Mucosa of descending colon (tissue), 3 donors: ENCODE results near the gene NOC2L. TPM values are rescaled to one million over a fixed set of nuclear protein-coding genes. Genes with fewer than 3 reads are reported as not detected.

ENCODE experiments used
- ATAC-seq: fragments of 200-7000 bp; cut with Tn5 transposase; one replicate; pipeline ENCODE4 v1.9.1; 2020; ENCODE audit warnings: mild to moderate bottlenecking, moderate library complexity
- DNase-seq, 3 donors: peaks; one replicate each; pipeline ENCODE4 v3.0.0-alpha.2; 2020
- H3K36me3 ChIP-seq: fragments of 200-600 bp; one replicate; pipeline ENCODE4 v1.8.0; 2021; ENCODE audit warnings: low read depth, mild to moderate bottlenecking
- H3K4me1 ChIP-seq: fragments of 200-600 bp; one replicate; pipeline ENCODE4 v1.8.0; 2021; ENCODE audit warnings: low read depth, mild to moderate bottlenecking
- H3K4me3 ChIP-seq: fragments of 200-600 bp; one replicate; pipeline ENCODE4 v1.8.0; 2021; ENCODE audit warnings: mild to moderate bottlenecking
- H3K9me3 ChIP-seq: fragments of 200-600 bp; one replicate; pipeline ENCODE4 v1.8.0; 2021; ENCODE audit warnings: mild to moderate bottlenecking
- CTCF ChIP-seq: fragments of 200-600 bp; IDR thresholded peaks from one replicate; pipeline ENCODE4 v1.8.0; 2022; ENCODE audit warnings: antibody characterized with exemption, mild to moderate bottlenecking
- intact Hi-C, 2 donors: fragments of 100-400 bp; cut with DNase I in 1 of 2; cut with micrococcal nuclease in 1 of 2; formaldehyde crosslinking; loops; one replicate each; pipeline versions ENCODE4 v1.11.0 to v1.11.1; 2022; cut with DNase I, micrococcal nuclease
- total RNA-seq, 3 donors: library from RNA; stranded (reverse); fragmentation: NEBNext Ultra II Directional in 2 of 3; extraction: Animal tissue kit (Norgen Biotek cat#: 25700) in 2 of 3; gene quantifications; one replicate each; pipeline versions ENCODE4 v1.2.1 to v1.2.4, GENCODE V29; 2021 to 2023
- donor health status: DM: no; HTN: no; CAD: no; lungs with moderate emphysema.
- donor health status: DM: no; HTN: no; CAD: no.
- donor health status: DM: no; HTN: yes; CAD: no.

NOC2L gene
- total RNA-seq, 3 donors from 2014 or later = 47.3 to 56.2 (median 54.6) TPM

GRCh38 chr1:940107-941014 is 18.7 kb downstream of the NOC2L start:
- Histone ChIP-seq H3K36me3 (no peaks in the 10 kb centered on the region), H3K9me3 (no peaks in the 10 kb centered on the region), H3K4me1 (peaks cover 37% of the 10 kb centered on the region), H3K4me3 (no peak overlapping the region)
- ATAC-seq = peak; percentile 10
- intact Hi-C loops = no loop called here
- no peak for TF ChIP-seq CTCF
- peak; percentile 54 to 67 (median 67) for DNase-seq

- Histone ChIP-seq H3K9me3 (no peaks in the 10 kb centered on the region), H3K36me3 (no peaks in the 10 kb centered on the region), H3K4me3 (no peak overlapping the region), H3K4me1 (peaks cover 37% of the 10 kb centered on the region)
- intact Hi-C loops = no loop called here
- ATAC-seq = no peak
- DNase-seq = no peak
- no peak for TF ChIP-seq CTCF
Observed at GRCh38 chr1:939511-940106, 19.4 kb downstream of the NOC2L start.

GRCh38 chr1:938711-939489 is 20.2 kb downstream of the NOC2L start:
- no peak overlapping the region for H3K4me3 ChIP-seq
- no peaks in the 10 kb centered on the region for H3K9me3 ChIP-seq
- TF ChIP-seq CTCF = no peak
- DNase-seq = no peak
- no peaks in the 10 kb centered on the region for H3K36me3 ChIP-seq
- intact Hi-C loops = no loop called here
- ATAC-seq = no peak
- H3K4me1 ChIP-seq = peaks cover 37% of the 10 kb centered on the region

- intact Hi-C loops = no loop called here
- ATAC-seq (peak; percentile 76), DNase-seq (peak in 2 of 3 donors; percentile 63 to 71)
Observed at GRCh38 chr1:938088-938683, 20.9 kb downstream of the NOC2L start.

More at GRCh38 chr1:938088-938683, 20.9 kb downstream of the NOC2L start:
- Histone ChIP-seq H3K9me3 (no peaks in the 10 kb centered on the region), H3K4me3 (no peak overlapping the region), H3K4me1 (peaks cover 35% of the 10 kb centered on the region), H3K36me3 (no peaks in the 10 kb centered on the region)
- no peak for TF ChIP-seq CTCF
